AG08396 (cell line): ENCODE measurements around the gene ATP6V0D1.
A peak's percentile ranks its signal among the peaks of the same experiment; 100 is the strongest.

Experiments used
- DNase-seq: peaks from one replicate; pipeline ENCODE4 v3.0.0; 2012; ENCODE audit warnings: low spot score, mixed read lengths

The ATP6V0D1 gene

GRCh38 chr16:67406111-67406971 lies 74.6 kb downstream of the ATP6V0D1 start:
- peak; percentile 92 for DNase-seq

DNA sequence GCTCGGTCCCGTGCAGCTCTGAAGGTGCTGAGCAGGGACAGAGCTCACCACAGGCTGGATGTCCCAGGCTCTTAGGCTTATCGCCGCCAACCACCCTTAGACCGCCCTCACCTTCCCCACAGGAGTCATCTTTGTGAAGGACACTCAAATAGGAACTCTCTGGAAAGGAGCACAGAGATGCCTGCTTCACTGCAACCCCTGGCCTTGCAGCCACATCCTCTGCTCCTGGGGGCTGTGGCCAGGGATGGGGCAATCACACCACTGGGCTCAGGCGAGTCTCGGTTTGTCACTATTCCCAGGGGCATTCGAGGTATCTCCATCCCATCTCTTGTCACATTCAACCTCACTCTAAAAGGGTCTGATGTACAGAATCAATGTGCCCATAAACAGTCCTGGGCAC lies 75.6 kb downstream of the ATP6V0D1 start:
- DNase-seq = no peak

GRCh38 chr16:67404740-67405226 lies 76.2 kb downstream of the ATP6V0D1 start:
- no peak for DNase-seq

DNA sequence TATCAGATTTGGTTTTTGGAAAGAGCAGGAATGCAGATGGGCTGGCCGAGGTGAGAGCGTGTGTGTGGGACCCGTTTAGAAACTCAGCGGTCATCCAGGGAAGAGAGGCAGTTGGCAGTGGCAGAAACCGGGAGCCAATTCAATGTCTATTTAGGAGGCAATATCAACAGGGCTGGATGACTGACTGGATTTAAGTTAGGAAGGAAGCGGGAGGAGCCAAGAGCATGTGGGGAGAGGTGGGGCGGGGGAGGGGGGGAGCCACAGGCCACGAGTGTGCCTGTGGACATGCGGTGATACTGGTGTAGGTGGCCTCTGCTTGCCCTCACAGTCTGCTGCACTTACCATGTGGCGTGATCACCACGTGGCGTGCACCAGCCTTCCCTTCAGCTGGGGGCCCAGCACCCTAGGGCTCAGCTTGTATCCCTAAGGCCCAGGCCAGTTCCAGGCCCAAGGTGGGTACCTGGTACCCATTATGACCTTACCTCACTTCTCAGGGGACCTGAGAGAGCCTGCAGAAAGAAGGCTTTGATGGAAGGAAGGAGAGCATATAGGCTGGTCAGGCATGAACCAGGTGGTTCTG lies 76.9 kb downstream of the ATP6V0D1 start:
- no peak for DNase-seq

GRCh38 chr16:67400901-67401300 lies 80.1 kb downstream of the ATP6V0D1 start:
- no peak for DNase-seq

DNA sequence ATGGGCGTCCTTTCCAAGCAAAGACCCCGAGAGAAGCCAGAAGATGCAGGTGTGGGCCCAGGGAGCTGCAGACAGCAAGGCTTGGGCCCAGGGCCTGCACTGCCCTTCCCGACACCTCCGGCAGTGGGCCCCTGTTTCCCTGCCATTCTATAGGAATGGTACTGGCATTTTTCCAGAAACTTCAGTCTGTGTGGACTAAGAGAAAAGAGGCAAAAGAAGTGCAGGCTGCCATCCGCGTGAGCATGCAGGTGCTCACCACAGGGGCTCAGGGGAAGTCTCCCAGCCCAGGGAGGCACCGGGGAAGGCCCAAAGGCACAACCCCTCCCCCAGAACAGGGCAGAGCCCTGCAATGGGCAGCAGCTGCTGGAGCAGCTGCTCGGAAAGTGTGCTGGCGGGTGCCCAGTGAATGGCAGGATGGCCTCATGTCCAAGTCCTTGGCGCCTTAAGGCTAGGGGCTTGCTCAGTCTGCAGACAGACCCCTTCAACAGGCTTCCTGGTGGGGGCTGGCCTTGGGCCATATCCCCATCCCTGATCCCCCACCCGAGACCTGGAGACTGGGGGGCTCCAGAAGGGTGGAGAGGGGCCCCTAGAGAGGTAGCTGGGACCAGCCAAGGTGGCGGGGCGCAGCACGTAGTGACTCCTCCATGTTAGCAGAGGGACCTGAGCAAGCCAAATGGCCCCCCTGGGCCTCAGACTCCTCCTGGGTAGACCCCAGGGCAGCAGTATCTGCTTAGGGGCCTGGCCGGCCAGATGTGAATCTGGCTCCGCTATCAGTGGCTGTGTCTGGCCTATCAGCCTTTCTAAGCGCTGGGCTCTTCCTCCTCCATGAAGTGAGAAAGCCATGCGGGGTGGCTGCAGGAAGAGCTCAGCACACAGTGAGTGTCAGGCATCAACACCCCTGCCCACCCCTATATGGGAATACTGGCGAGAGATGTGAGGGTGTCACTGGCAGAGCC lies 80.9 kb downstream of the ATP6V0D1 start:
- DNase-seq = no peak

- peak; percentile 78 for DNase-seq
Observed at GRCh38 chr16:67399218-67399733, 81.7 kb downstream of the ATP6V0D1 start.

- DNase-seq = no peak
Observed at GRCh38 chr16:67398546-67399217, 82.3 kb downstream of the ATP6V0D1 start.

- no peak for DNase-seq
Observed at GRCh38 chr16:67397812-67398545, 83.0 kb downstream of the ATP6V0D1 start.

GRCh38 chr16:67397036-67397801 lies 83.7 kb downstream of the ATP6V0D1 start:
- no peak for DNase-seq

GRCh38 chr16:67396159-67397035 lies 84.6 kb downstream of the ATP6V0D1 start:
- DNase-seq = peak; percentile 93

- no peak for DNase-seq
Observed at GRCh38 chr16:67395458-67396158, 85.3 kb downstream of the ATP6V0D1 start.

- DNase-seq = no peak
Observed at GRCh38 chr16:67395105-67395457, 85.9 kb downstream of the ATP6V0D1 start.

GRCh38 chr16:67394155-67395104 lies 86.5 kb downstream of the ATP6V0D1 start:
- no peak for DNase-seq

GRCh38 chr16:67393788-67394154 lies 87.2 kb downstream of the ATP6V0D1 start:
- DNase-seq = no peak

- DNase-seq = peak; percentile 95
Observed at GRCh38 chr16:67393111-67393787, 87.7 kb downstream of the ATP6V0D1 start, which contains the start of gene TPPP3. Gene TPPP3 (minus strand): TSS chr16:67393498. CDS start chr16:67391111, 2,387 bp downstream.
